Kasumi-1 (cell line): ENCODE measurements around the gene ZNF813.

ENCODE experiments used
- DNase-seq, 2 experiments: peaks; one replicate each; lab custom pipeline; 2025; lab: John Stamatoyannopoulos, UW

Gene ZNF813

DNA sequence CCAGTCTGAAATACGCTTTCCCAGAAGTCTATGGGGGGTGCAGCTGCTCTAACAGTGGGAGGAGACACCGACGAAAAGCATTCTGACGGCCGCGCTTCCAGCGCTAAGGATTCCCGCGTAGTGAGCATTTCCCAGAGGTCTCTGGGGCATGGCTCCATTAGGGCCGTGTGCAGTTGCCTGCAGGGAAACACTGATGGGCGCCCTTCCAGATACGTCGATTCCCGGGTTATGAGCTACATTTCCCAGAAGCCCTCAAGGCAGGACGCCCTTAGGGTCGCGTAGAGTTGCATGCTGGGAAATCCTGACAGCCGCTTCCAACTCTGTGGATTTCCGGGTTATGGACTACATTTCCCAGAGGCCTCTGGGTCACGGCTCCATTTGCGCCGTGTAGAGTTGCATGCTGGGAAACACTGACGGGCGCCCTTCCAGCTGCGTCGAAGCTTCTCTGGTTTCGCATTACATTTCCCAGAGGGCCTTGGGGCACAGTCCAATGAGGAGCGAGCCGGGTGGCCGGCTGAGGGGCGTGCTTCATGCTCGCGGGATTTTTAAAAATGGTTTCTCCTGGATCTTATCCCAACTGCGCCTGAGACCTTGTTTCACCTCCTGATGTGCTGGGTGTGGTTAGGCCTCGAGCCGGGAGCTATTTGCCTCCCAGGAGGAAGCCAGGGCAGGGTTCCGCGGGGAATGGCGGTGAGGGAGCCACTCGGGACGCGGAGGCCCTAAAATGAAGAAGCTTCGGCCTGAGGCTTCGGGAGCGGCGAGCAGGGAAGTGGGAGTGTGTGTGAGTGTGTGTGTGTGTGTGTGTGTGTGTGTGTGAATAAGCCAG, 53.2 kb downstream of the ZNF813 start:
- DNase-seq = no peak

DNA sequence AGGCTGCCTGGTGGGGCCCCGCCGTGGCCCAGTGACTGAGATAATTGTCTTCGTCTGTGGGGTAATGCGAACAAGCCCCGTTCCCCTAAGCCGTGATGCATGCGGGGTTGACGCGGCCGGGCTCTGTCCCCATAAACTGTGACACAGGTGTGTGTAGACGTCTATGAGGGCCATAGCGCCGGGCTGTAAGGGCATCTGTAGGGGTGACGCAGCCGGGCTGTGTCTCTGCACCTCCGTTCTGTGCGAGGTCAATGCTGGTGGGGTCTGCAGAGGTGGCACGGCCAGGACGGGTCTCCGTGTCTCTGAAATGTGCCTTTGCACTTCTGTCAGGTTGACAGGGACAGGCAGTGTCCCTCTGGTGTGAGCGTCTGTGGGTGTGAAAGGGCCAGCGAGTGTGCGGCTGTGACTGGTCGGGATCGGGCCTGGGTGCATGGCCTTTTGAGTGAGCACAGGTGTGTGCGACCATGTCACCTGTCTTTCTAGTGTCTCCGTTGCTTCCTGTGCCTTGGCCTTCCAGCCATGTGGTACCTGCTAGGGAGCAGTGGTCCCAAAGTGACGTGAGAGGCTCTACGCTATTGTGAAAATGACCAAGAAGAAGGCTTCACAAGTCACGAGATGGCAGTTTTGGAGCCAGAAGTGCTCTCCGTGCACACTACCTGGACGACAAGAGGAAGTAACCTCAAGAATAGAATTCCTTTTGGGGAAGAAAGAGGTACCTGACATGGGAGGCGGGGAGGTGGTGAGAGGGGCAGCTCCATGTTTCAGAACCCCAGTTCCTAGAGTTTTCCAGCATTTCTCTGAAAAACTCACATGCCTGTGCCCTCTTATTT, 54.1 kb downstream of the ZNF813 start:
- no peak for DNase-seq

- no peak for DNase-seq
Observed at GRCh38 chr19:53525922-53526321, 58.4 kb downstream of the ZNF813 start.

- DNase-seq = no peak
Observed at GRCh38 chr19:53530622-53531021, 63.1 kb downstream of the ZNF813 start.

DNA sequence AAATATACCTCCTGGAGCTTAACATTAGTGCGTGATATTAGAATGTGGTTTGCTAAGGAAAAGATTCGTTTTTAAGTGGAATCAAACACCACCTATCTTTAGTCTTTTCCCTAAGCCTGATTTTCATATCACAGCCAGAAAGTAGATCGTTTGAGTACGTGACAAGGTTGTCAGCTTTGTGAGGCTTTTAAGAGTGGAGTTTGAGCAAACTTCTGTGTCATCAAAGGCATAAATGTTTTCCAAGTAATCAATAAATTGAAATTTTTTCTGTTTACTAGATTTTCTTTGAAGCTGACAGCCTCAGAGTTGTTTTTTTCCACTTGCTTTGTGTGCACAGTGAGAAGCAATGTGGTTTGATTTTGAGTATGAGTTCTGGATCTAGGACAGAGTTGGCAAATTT, 63.9 kb downstream of the ZNF813 start:
- DNase-seq = no peak

- no peak for DNase-seq
Observed at GRCh38 chr19:53532362-53532761, 64.8 kb downstream of the ZNF813 start.

- DNase-seq = no peak
Observed at GRCh38 chr19:53536225-53536548, 68.7 kb downstream of the ZNF813 start.

- peak in 1 of 2 experiments; percentile 16 for DNase-seq
Observed at GRCh38 chr19:53537121-53537520, 69.6 kb downstream of the ZNF813 start.

GRCh38 chr19:53537521-53538377, 70.2 kb downstream of the ZNF813 start, which contains the start of gene ZNF331:
Gene ZNF331, plus strand, starts transcription at chr19:53538145. Its CDS starts 31,232 bp downstream, at chr19:53569377.
- DNase-seq = peak; percentile 51 to 59

- DNase-seq = no peak
Observed at GRCh38 chr19:53538378-53539109, 71.0 kb downstream of the ZNF813 start.

GRCh38 chr19:53540091-53540490, 72.6 kb downstream of the ZNF813 start:
- no peak for DNase-seq

- DNase-seq = no peak
Observed at GRCh38 chr19:53541971-53542370, 74.4 kb downstream of the ZNF813 start.

- no peak for DNase-seq
Observed at GRCh38 chr19:53545271-53546065, 77.9 kb downstream of the ZNF813 start.
